ENCODE results near the gene IL10.

- TF ChIP-seq CTCF (IDR thresholded peaks at IDR 0.05): no peak
- no peak for TF ChIP-seq EZH2 (IDR thresholded peaks at IDR 0.05)
- no peak for TF ChIP-seq EZH2phosphoT487 (IDR thresholded peaks at IDR 0.05)
Observed at GRCh38 chr1:206768472-206769303, 3.6 kb downstream of the IL10 start.

Data from neural progenitor cell (in vitro differentiated cells).